ENCODE results near the gene FAM161A.
"Not testable (repeated sequence)": the region's sequence is repeated elsewhere in the genome, so short reads cannot be mapped to it uniquely, and the experiment has no call there.

Gene FAM161A

GRCh38 chr2:61833971-61834370 lies 19.9 kb downstream of the FAM161A start:
- DNase-seq = no peak

GRCh38 chr2:61832183-61832841 lies 21.5 kb downstream of the FAM161A start:
- DNase-seq = no peak

- no peak for DNase-seq
These were observed 31.6 kb downstream of the FAM161A start for GRCh38 chr2:61822255-61822654.

GRCh38 chr2:61816480-61817355 lies 37.1 kb downstream of the FAM161A start:
- no peak for DNase-seq

- no peak for DNase-seq
These were observed 39.2 kb downstream of the FAM161A start for GRCh38 chr2:61814539-61815160.

- not testable (repeated sequence) for DNase-seq
These were observed 40.5 kb downstream of the FAM161A start for GRCh38 chr2:61813314-61813713.

GRCh38 chr2:61811821-61812220 lies 42.0 kb downstream of the FAM161A start:
- no peak for DNase-seq

- not testable (repeated sequence) for DNase-seq
These were observed 43.7 kb downstream of the FAM161A start for GRCh38 chr2:61810203-61810602.

- DNase-seq = not testable (repeated sequence)
These were observed 45.2 kb downstream of the FAM161A start for GRCh38 chr2:61808693-61809092.

- DNase-seq = no peak
These were observed 46.7 kb downstream of the FAM161A start for GRCh38 chr2:61807036-61807757.

GRCh38 chr2:61802548-61802947 lies 51.3 kb downstream of the FAM161A start:
- DNase-seq = no peak

- no peak for DNase-seq
These were observed 54.8 kb downstream of the FAM161A start for GRCh38 chr2:61799099-61799498.

- DNase-seq = not testable (repeated sequence)
These were observed 56.4 kb downstream of the FAM161A start for GRCh38 chr2:61797446-61797845.

- no peak for DNase-seq
These were observed 58.5 kb downstream of the FAM161A start for GRCh38 chr2:61795408-61795807.

- DNase-seq = no peak
These were observed 60.4 kb downstream of the FAM161A start for GRCh38 chr2:61793389-61793836.

GRCh38 chr2:61792355-61792890 lies 61.4 kb downstream of the FAM161A start:
- DNase-seq = no peak

- DNase-seq = no peak
These were observed 63.9 kb downstream of the FAM161A start for GRCh38 chr2:61789807-61790602.

- DNase-seq = no peak
These were observed 65.8 kb downstream of the FAM161A start for GRCh38 chr2:61787941-61788563.

GRCh38 chr2:61786876-61787275 lies 67.0 kb downstream of the FAM161A start:
- DNase-seq = no peak

GRCh38 chr2:61785583-61785982 lies 68.3 kb downstream of the FAM161A start:
- no peak for DNase-seq

GRCh38 chr2:61784643-61785042 lies 69.2 kb downstream of the FAM161A start:
- DNase-seq = no peak
